DOHH2 (cell line): ENCODE data around the gene RAB3C.

Source experiments
- EZH2phosphoT487 ChIP-seq: fragments of 200-600 bp; sonication (generic); IDR thresholded peaks from 2 replicates; pipeline ENCODE4 v1.6.1; 2017; ENCODE audit warnings: borderline replicate concordance, mild to moderate bottlenecking, antibody characterized with exemption, low read length, moderate library complexity, mixed read lengths
- TF ChIP-seq, protein P1 (sequence below): fragments of 200-600 bp; sonication (generic); IDR thresholded peaks from one replicate; pipeline ENCODE4 v1.5.1; 2014; ENCODE audit warnings: antibody characterized with exemption, mild to moderate bottlenecking, low read depth, low read length; ENCODE audit not compliant: poor library complexity, severe bottlenecking

DNA sequence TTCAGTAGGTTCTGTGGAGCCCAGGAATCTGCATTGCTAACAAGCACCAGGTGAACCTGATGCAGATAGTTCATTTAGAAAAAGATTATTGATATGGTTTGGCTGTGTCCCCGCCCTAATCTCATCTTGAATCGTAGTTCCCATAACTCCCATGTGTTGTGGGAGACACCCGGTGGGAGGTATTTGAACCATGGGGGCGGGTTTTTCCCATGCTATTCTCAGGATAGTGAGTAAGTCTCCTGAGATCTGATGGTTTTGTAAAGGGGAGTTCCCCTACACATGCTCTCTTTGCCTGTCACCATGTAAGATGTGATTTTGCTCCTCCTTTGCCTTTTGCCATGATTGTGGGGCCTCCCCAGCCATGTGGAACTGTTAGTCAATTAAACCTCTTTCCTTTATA lies 212.0 kb downstream of the RAB3C start:
- TF ChIP-seq, protein P1, sequence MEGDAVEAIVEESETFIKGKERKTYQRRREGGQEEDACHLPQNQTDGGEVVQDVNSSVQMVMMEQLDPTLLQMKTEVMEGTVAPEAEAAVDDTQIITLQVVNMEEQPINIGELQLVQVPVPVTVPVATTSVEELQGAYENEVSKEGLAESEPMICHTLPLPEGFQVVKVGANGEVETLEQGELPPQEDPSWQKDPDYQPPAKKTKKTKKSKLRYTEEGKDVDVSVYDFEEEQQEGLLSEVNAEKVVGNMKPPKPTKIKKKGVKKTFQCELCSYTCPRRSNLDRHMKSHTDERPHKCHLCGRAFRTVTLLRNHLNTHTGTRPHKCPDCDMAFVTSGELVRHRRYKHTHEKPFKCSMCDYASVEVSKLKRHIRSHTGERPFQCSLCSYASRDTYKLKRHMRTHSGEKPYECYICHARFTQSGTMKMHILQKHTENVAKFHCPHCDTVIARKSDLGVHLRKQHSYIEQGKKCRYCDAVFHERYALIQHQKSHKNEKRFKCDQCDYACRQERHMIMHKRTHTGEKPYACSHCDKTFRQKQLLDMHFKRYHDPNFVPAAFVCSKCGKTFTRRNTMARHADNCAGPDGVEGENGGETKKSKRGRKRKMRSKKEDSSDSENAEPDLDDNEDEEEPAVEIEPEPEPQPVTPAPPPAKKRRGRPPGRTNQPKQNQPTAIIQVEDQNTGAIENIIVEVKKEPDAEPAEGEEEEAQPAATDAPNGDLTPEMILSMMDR: no peak
- TF ChIP-seq EZH2phosphoT487: no peak
